CD4-positive, alpha-beta memory T cell (primary cell): ENCODE results near the gene RNASEH2C. TPM values are rescaled to one million over a fixed set of nuclear protein-coding genes. Genes with fewer than 3 reads are reported as not detected.
"Not testable (repeated sequence)": the region's sequence is repeated elsewhere in the genome, so short reads cannot be mapped to it uniquely, and the experiment has no call there.

Source experiments
- CTCF ChIA-PET: fragments of 350-600 bp; sonication (Branson Sonifier 250); formaldehyde crosslinking; loops from one replicate; lab custom pipeline; 2021; ENCODE audit warnings: inconsistent platforms; ENCODE audit not compliant: partially characterized antibody; lab: Charles Lee
- POLR2A ChIA-PET: fragments of 350-600 bp; sonication (Branson Sonifier 250); formaldehyde crosslinking; loops from one replicate; lab custom pipeline; 2021; ENCODE audit not compliant: partially characterized antibody; lab: Charles Lee
- DNase-seq, 5 donors: peaks; one replicate each; pipeline versions ENCODE4 v3.0.0 to v3.0.0-alpha.2; 2020 to 2022; ENCODE audit warnings: mixed read lengths in 1 of 5
- H3K27ac ChIP-seq: one replicate; pipeline ENCODE4 v1.7.0; 2013; ENCODE audit warnings: low read depth, low read length
- H3K27me3 ChIP-seq: 2 replicates; pipeline ENCODE4 v1.7.0; 2013; ENCODE audit warnings: mild to moderate bottlenecking, low read length, moderate library complexity; ENCODE audit not compliant: insufficient read depth
- H3K36me3 ChIP-seq: 2 replicates; pipeline ENCODE4 v1.7.0; 2013; ENCODE audit warnings: mild to moderate bottlenecking, low read length, moderate library complexity; ENCODE audit not compliant: insufficient read depth
- H3K4me1 ChIP-seq: 2 replicates; pipeline ENCODE4 v1.7.0; 2013; ENCODE audit warnings: mild to moderate bottlenecking, low read length, moderate library complexity; ENCODE audit not compliant: insufficient read depth
- H3K4me3 ChIP-seq, 2 donors: one replicate each; pipeline ENCODE4 v1.7.0; 2013; ENCODE audit warnings: low read length in 2 of 2, mild to moderate bottlenecking in 1 of 2
- H3K9me3 ChIP-seq, 2 donors: one replicate each; pipeline ENCODE4 v1.7.0; 2013; ENCODE audit warnings: low read length in 2 of 2, control low read depth in 1 of 2; ENCODE audit not compliant: control insufficient read depth in 1 of 2
- H3K27ac Mint-ChIP-seq, 7 donors: one replicate each; pipeline ENCODE4 v1.8.0; 2020 to 2021; ENCODE audit warnings: mixed read lengths in 7 of 7, mild to moderate bottlenecking in 6 of 7, inconsistent platforms in 3 of 7, moderate library complexity in 3 of 7
- H3K27me3 Mint-ChIP-seq, 2 donors: one replicate each; pipeline ENCODE4 v1.8.0; 2020 to 2021; ENCODE audit warnings: mixed read lengths in 2 of 2
- H3K36me3 Mint-ChIP-seq, 2 donors: one replicate each; pipeline ENCODE4 v1.8.0; 2020 to 2021; ENCODE audit warnings: mixed read lengths in 2 of 2, inconsistent platforms in 1 of 2, mild to moderate bottlenecking in 1 of 2
- H3K4me1 Mint-ChIP-seq, 4 donors: one replicate each; pipeline ENCODE4 v1.8.0; 2020 to 2021; ENCODE audit warnings: mixed read lengths in 4 of 4, mild to moderate bottlenecking in 1 of 4
- H3K4me3 Mint-ChIP-seq, 8 donors: one replicate each; pipeline ENCODE4 v1.8.0; 2020 to 2021; ENCODE audit warnings: mixed read lengths in 8 of 8, mild to moderate bottlenecking in 7 of 8, moderate library complexity in 6 of 8, inconsistent platforms in 3 of 8
- H3K9me3 Mint-ChIP-seq, 8 donors: one replicate each; pipeline ENCODE4 v1.8.0; 2020 to 2021; ENCODE audit warnings: mixed read lengths in 8 of 8, mild to moderate bottlenecking in 5 of 8, inconsistent platforms in 3 of 8, moderate library complexity in 1 of 8
- intact Hi-C: fragments of 100-400 bp; cut with micrococcal nuclease; formaldehyde crosslinking; loops from one replicate; pipeline ENCODE4 v1.15.1; 2023
- polyA plus RNA-seq, 2 donors: library from polyadenylated mRNA; unstranded; fragments of 300-500 nt; fragmentation: Illumina TruSeq; gene quantifications; one replicate each; pipeline ENCODE4 v1.2.3, GENCODE V29; 2021
- total RNA-seq, 2 experiments: library from RNA; stranded (reverse); gene quantifications; one replicate each; pipeline ENCODE4 v1.2.3, GENCODE V29; 2021

The RNASEH2C gene
- total RNA-seq (10 to 100 TPM; 69.1 to 69.7 TPM), polyA plus RNA-seq (10 to 100 TPM; 61.4 to 74.2 TPM)

- Mint-ChIP-seq H3K4me3 (peak within 1 kb of the TSS; percentile 89 to 93 (median 91)), H3K27ac (peak within 1 kb of the TSS; percentile 85 to 94 (median 92)), H3K4me1 (peaks cover 16 to 43% (median 29%) of the 10 kb centered on the region in 4 donors), H3K36me3 (peaks cover 10 to 45% of the 10 kb centered on the region in 2 donors), H3K9me3 (no peaks in the 10 kb centered on the region), H3K27me3 (no peaks in the 10 kb centered on the region)
- ChIA-PET POLR2A (interaction anchor here (0.6 to 3.2 kb wide), 21 partner anchors 9 to 585 kb away, joined by 3 to 36 read pairs (median 5); partner anchors contain the start of genes AP5B1, BANF1, CCDC85B and CFL1), CTCF (interaction anchor here (0.7 to 5.2 kb wide), 6 partner anchors 9 to 165 kb away, joined by 3 to 27 read pairs (median 4); partner anchors contain the start of genes AP5B1, KAT5 and SNX32)
- Histone ChIP-seq H3K4me3 (peak within 1 kb of the TSS; percentile 86 to 87), H3K36me3 (peaks cover 38% of the 10 kb centered on the region), H3K27me3 (no peaks in the 10 kb centered on the region), H3K9me3 (no peaks in the 10 kb centered on the region), H3K27ac (peak within 1 kb of the TSS; percentile 68), H3K4me1 (peaks cover 24% of the 10 kb centered on the region)
- peak; percentile 70 to 79 (median 76) for DNase-seq
- intact Hi-C loops, result loop anchor here (1.0 kb wide), 2 partner anchors 8 to 60 kb away; partner anchors contain the start of genes AP5B1 and KAT5
Measured at GRCh38 chr11:65720211-65720934, at the start of gene RNASEH2C. Gene RNASEH2C, minus strand, starts transcription at chr11:65720798. Its CDS starts 40 bp downstream, at chr11:65720758.

GRCh38 chr11:65767806-65768205 lies 47.2 kb upstream of the RNASEH2C start:
- H3K27ac ChIP-seq, H3K27me3 ChIP-seq, H3K4me3 Mint-ChIP-seq, H3K4me1 Mint-ChIP-seq, DNase-seq, H3K36me3 Mint-ChIP-seq, H3K27ac Mint-ChIP-seq, intact Hi-C loops, H3K9me3 ChIP-seq, H3K27me3 Mint-ChIP-seq, H3K9me3 Mint-ChIP-seq, H3K4me1 ChIP-seq, H3K4me3 ChIP-seq, H3K36me3 ChIP-seq: not testable (repeated sequence)
- ChIA-PET POLR2A (interaction anchor here (0.7 to 0.9 kb wide), 2 partner anchors 8 to 54 kb away, joined by 3 read pairs; no protein-coding TSS in a partner anchor), CTCF (interaction anchor here (1.9 to 2.0 kb wide), 2 partner anchors 9 to 11 kb away, joined by 4 to 6 read pairs; no protein-coding TSS in a partner anchor)

- no peaks in the 10 kb centered on the region for H3K27me3 Mint-ChIP-seq
- Histone ChIP-seq H3K9me3 (no peaks in the 10 kb centered on the region), H3K4me3 (no peak overlapping the region), H3K27ac (no peak overlapping the region), H3K4me1 (no peaks in the 10 kb centered on the region), H3K36me3 (no peaks in the 10 kb centered on the region), H3K27me3 (no peaks in the 10 kb centered on the region)
- peaks cover 0 to 3% (median 1%) of the 10 kb centered on the region in 4 donors for H3K4me1 Mint-ChIP-seq
- DNase-seq, result no peak
- H3K36me3 Mint-ChIP-seq, result no peaks in the 10 kb centered on the region
- H3K27ac Mint-ChIP-seq, result no peak overlapping the region
- CTCF ChIA-PET, result interaction anchor here (1.0 to 2.0 kb wide), 3 partner anchors 10 to 56 kb away, joined by 3 to 6 read pairs (median 4); no protein-coding TSS in a partner anchor
- H3K4me3 Mint-ChIP-seq, result no peak overlapping the region
- H3K9me3 Mint-ChIP-seq, result no peaks in the 10 kb centered on the region
- intact Hi-C loops, result no loop called here
- POLR2A ChIA-PET, result interaction anchor here (0.9 kb wide), 1 partner anchor 9 kb away, joined by 3 read pairs; no protein-coding TSS in a partner anchor
Measured at GRCh38 chr11:65767406-65767805, 46.8 kb upstream of the RNASEH2C start.

GRCh38 chr11:65766535-65766934 lies 45.9 kb upstream of the RNASEH2C start:
- DNase-seq, result no peak
- Histone ChIP-seq H3K27me3 (no peaks in the 10 kb centered on the region), H3K36me3 (no peaks in the 10 kb centered on the region), H3K27ac (no peak overlapping the region), H3K4me1 (no peaks in the 10 kb centered on the region), H3K4me3 (no peak overlapping the region), H3K9me3 (no peaks in the 10 kb centered on the region)
- peaks cover 0 to 3% (median 1%) of the 10 kb centered on the region in 4 donors for H3K4me1 Mint-ChIP-seq
- no peaks in the 10 kb centered on the region for H3K27me3 Mint-ChIP-seq
- POLR2A ChIA-PET, result no interaction called here
- CTCF ChIA-PET, result interaction anchor here (1.0 to 2.0 kb wide), 3 partner anchors 10 to 55 kb away, joined by 3 to 6 read pairs (median 4); no protein-coding TSS in a partner anchor
- H3K27ac Mint-ChIP-seq, result no peak overlapping the region
- no peaks in the 10 kb centered on the region for H3K36me3 Mint-ChIP-seq
- no peaks in the 10 kb centered on the region for H3K9me3 Mint-ChIP-seq
- intact Hi-C loops, result no loop called here
- H3K4me3 Mint-ChIP-seq, result no peak overlapping the region

- H3K36me3 Mint-ChIP-seq, result no peaks in the 10 kb centered on the region
- POLR2A ChIA-PET, result no interaction called here
- no peak overlapping the region for H3K27ac ChIP-seq
- H3K27me3 Mint-ChIP-seq, result peaks cover 5 to 9% of the 10 kb centered on the region in 2 donors
- no peaks in the 10 kb centered on the region for H3K4me1 Mint-ChIP-seq
- no peak overlapping the region for H3K4me3 Mint-ChIP-seq
- intact Hi-C loops, result no loop called here
- H3K9me3 ChIP-seq, result no peaks in the 10 kb centered on the region
- no peak overlapping the region for H3K4me3 ChIP-seq
- no peak for DNase-seq
- H3K9me3 Mint-ChIP-seq, result peaks cover 0 to under 1% (median 0%) of the 10 kb centered on the region in 8 donors
- H3K4me1 ChIP-seq, result no peaks in the 10 kb centered on the region
- no peaks in the 10 kb centered on the region for H3K36me3 ChIP-seq
- H3K27ac Mint-ChIP-seq, result no peak overlapping the region
- peaks cover 1% of the 10 kb centered on the region for H3K27me3 ChIP-seq
- CTCF ChIA-PET, result interaction anchor here (1.1 kb wide), 1 partner anchor 53 kb away, joined by 4 read pairs; no protein-coding TSS in a partner anchor
Measured at GRCh38 chr11:65764434-65764833, 43.8 kb upstream of the RNASEH2C start.

- DNase-seq, H3K4me3 Mint-ChIP-seq, intact Hi-C loops, H3K4me1 ChIP-seq, H3K36me3 Mint-ChIP-seq, H3K9me3 ChIP-seq, H3K36me3 ChIP-seq, H3K4me1 Mint-ChIP-seq, POLR2A ChIA-PET, H3K4me3 ChIP-seq, H3K27ac ChIP-seq, CTCF ChIA-PET, H3K9me3 Mint-ChIP-seq, H3K27ac Mint-ChIP-seq, H3K27me3 ChIP-seq: not testable (repeated sequence)
- H3K27me3 Mint-ChIP-seq, result peaks cover 7 to 13% of the 10 kb centered on the region in 2 donors
Measured at GRCh38 chr11:65762816-65763215, 42.2 kb upstream of the RNASEH2C start.

GRCh38 chr11:65762169-65762568 lies 41.6 kb upstream of the RNASEH2C start:
- H3K4me1 Mint-ChIP-seq, H3K36me3 ChIP-seq, H3K27me3 ChIP-seq, H3K27ac ChIP-seq, H3K36me3 Mint-ChIP-seq, H3K27ac Mint-ChIP-seq, H3K9me3 Mint-ChIP-seq, intact Hi-C loops, POLR2A ChIA-PET, H3K9me3 ChIP-seq, H3K4me3 Mint-ChIP-seq, DNase-seq, H3K4me1 ChIP-seq, H3K4me3 ChIP-seq: not testable (repeated sequence)
- CTCF ChIA-PET, result interaction anchor here (1.2 to 1.7 kb wide), 2 partner anchors 46 to 51 kb away, joined by 6 read pairs; partner anchors contain the start of gene KAT5
- H3K27me3 Mint-ChIP-seq, result peaks cover 9 to 14% of the 10 kb centered on the region in 2 donors
